Cortex of kidney (tissue), 1 donor: ENCODE data around the gene POP4.
A peak's percentile ranks its signal among the peaks of the same experiment; 100 is the strongest.

Experiments
- DNase-seq: peaks from one replicate; lab custom pipeline; 2025; lab: John Stamatoyannopoulos, UW

Gene POP4

DNA sequence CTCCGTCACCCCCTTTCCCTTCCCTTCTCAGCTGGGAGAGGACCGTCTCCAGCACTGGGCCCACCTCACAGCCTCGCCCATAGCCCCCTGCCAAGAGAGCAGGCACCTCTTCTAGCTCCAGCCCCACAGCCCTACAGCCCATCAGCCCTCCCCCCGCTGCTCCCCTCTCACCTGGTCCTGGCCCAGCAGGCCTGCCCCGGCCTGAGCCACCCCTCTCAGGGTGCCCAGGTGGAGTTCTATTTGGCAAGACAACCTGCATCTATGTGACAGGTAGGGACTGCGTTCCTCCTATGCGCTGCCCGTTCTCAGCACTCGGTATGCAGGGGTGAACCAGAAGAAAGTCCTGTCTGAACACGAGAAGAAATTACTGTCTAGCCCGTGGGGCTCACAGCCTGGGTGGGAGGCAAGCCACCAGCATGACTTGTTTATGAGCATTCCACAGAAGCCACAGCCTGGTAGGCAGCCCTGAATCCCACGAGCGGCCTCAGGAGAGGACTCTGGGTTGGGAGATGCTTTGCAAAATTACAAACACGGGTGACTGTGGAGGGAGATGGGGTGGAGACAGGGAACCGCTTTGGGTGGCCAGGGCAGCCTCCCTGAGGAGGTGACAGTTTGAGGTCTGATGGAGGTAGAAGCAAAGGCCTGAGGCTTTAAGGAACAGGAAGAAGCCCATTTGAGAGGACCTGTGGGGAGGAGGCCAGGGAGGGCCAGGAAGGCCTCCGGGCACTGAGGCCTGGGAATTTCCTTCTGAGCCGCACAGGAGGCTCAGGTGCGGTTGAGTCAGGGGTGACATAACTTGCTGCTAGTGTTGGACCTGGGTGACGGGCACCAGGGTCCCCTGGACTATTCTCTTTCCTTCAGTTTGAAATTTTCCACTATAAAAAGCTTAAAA lies 58.0 kb downstream of the POP4 start:
- DNase-seq: no peak

- DNase-seq: no peak
These were observed 58.7 kb downstream of the POP4 start for GRCh38 chr19:29664753-29665214.

DNA sequence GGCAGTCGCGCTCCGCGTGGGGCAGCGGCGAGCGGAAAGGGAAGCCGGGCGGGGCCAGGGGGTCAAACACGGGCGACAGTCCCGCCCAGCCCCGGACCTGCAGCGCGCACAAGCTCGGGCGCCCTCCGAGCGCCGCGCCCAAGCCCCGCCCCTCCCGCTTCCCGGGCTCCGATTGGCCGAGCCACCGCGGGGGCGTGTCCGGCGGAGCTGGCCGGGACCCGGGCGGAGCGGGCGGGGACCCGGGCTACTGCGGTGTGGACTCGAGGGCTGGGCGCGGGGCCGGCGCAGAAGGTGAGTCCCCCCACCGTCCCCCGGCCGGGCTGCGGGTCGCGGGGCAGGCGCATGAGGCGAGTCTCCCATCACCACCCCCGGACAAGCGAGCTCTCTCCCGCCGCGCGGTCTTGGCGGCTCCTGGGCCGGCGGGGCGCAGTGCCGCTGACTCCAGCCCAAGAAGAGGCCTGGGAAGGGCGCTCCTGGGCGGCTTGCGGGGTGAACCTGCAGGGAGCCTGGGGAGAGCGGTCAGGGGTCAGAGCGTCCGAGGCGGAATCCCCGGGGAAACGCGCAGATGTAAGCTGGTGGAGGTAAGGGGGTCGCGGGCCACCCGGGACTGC lies 59.2 kb downstream of the POP4 start, which contains the start of gene PLEKHF1:
TSS of gene PLEKHF1 (plus strand) at position 247 of the 611 bp plus-strand sequence. CDS start 8,379 bp downstream, outside the sequence.
- DNase-seq: peak; percentile 36

GRCh38 chr19:29665826-29666577 lies 59.9 kb downstream of the POP4 start:
- DNase-seq: no peak
